Measurements from ENCODE around the gene OSBPL10.

OSBPL10 gene

DNA sequence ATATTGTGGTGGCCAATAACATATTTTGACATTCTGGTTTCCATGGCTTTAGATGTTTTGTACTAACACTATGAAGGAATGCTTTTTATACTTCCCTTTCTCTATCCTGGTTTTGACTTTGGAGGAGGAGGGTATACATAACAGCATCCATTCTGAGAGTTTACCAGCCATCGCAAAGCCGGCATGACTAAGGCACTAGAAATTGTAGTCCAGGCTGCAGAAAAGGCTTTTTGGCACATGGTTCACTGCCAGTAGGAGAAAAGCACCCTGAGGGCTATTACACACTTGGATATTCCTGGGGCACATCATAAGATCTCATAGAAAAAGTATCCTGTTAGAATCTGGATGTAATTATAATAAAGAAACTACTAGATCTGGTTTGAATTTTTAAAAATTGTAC is 346.6 kb downstream of the OSBPL10 start:
- Histone ChIP-seq H3K36me3 (ENCODE audit: control insufficient read depth, insufficient read depth, low read length) (no peaks in the 10 kb centered on the region), H3K4me3 (ENCODE audit: low read depth, low read length) (no peak overlapping the region), H3K79me2 (no peaks in the 10 kb centered on the region), H3K4me2 (ENCODE audit: low read length) (no peak overlapping the region), H3K4me1 (no peaks in the 10 kb centered on the region), H3K9me3 (ENCODE audit: control insufficient read depth, low read length) (no peaks in the 10 kb centered on the region), H3K9ac (no peak overlapping the region), H3K27ac (no peak overlapping the region), H3K27me3 (ENCODE audit: control insufficient read depth, insufficient read depth, low read length) (no peaks in the 10 kb centered on the region), H2AFZ (no peak overlapping the region)
- TF ChIP-seq CTCF (IDR thresholded peaks at IDR 0.05), result no peak

GRCh38 chr3:31629054-31629453 is 352.0 kb downstream of the OSBPL10 start:
- Histone ChIP-seq H3K27me3 (ENCODE audit: control insufficient read depth, insufficient read depth, low read length) (no peaks in the 10 kb centered on the region), H3K9ac (no peak overlapping the region), H3K79me2 (no peaks in the 10 kb centered on the region), H3K9me3 (ENCODE audit: control insufficient read depth, low read length) (no peaks in the 10 kb centered on the region), H3K36me3 (ENCODE audit: control insufficient read depth, insufficient read depth, low read length) (no peaks in the 10 kb centered on the region), H2AFZ (no peak overlapping the region), H3K4me1 (no peaks in the 10 kb centered on the region), H3K4me2 (ENCODE audit: low read length) (no peak overlapping the region), H3K27ac (no peak overlapping the region), H3K4me3 (ENCODE audit: low read depth, low read length) (no peak overlapping the region)
- no peak for TF ChIP-seq CTCF (IDR thresholded peaks at IDR 0.05)

DNA sequence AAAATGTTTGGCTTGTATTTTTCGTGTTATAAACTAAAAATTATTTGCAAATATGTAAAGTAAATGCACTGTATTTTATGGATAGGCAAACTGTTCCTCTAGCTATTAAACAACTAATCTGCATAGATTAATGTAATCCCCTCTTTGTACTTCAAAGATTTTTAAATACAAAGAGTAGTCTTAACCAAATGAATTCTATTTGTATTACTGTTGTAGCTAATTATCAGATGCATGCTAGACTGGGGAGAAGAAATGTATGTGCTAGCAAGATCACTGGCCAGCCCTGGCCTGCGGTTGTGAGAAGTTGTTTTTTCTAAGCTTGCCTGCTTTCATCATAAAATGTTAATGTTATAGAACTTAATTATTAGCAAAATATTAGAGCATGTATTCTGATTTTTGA is 355.7 kb downstream of the OSBPL10 start:
- no peak for TF ChIP-seq CTCF (IDR thresholded peaks at IDR 0.05)
- Histone ChIP-seq H3K27ac (no peak overlapping the region), H3K4me1 (no peaks in the 10 kb centered on the region), H3K79me2 (no peaks in the 10 kb centered on the region), H3K36me3 (ENCODE audit: control insufficient read depth, insufficient read depth, low read length) (no peaks in the 10 kb centered on the region), H3K4me2 (ENCODE audit: low read length) (no peak overlapping the region), H2AFZ (no peak overlapping the region), H3K4me3 (ENCODE audit: low read depth, low read length) (no peak overlapping the region), H3K9me3 (ENCODE audit: control insufficient read depth, low read length) (no peaks in the 10 kb centered on the region), H3K27me3 (ENCODE audit: control insufficient read depth, insufficient read depth, low read length) (no peaks in the 10 kb centered on the region), H3K9ac (no peak overlapping the region)

GRCh38 chr3:31624083-31624709 is 356.9 kb downstream of the OSBPL10 start:
- TF ChIP-seq CTCF (IDR thresholded peaks at IDR 0.05), result no peak
- no peak overlapping the region for H2AFZ ChIP-seq
- H3K36me3 ChIP-seq (ENCODE audit: control insufficient read depth, insufficient read depth, low read length), result no peaks in the 10 kb centered on the region
- H3K27me3 ChIP-seq (ENCODE audit: control insufficient read depth, insufficient read depth, low read length), result no peaks in the 10 kb centered on the region
- H3K4me2 ChIP-seq (ENCODE audit: low read length), result no peak overlapping the region
- no peak overlapping the region for H3K9ac ChIP-seq
- H3K4me1 ChIP-seq, result no peaks in the 10 kb centered on the region
- H3K4me3 ChIP-seq (ENCODE audit: low read depth, low read length), result no peak overlapping the region
- H3K9me3 ChIP-seq (ENCODE audit: control insufficient read depth, low read length), result no peaks in the 10 kb centered on the region
- no peak overlapping the region for H3K27ac ChIP-seq
- no peaks in the 10 kb centered on the region for H3K79me2 ChIP-seq

GRCh38 chr3:31622636-31623288 is 358.3 kb downstream of the OSBPL10 start:
- Histone ChIP-seq H3K4me2 (ENCODE audit: low read length) (no peak overlapping the region), H3K36me3 (ENCODE audit: control insufficient read depth, insufficient read depth, low read length) (peaks cover 2% of the 10 kb centered on the region), H3K9ac (no peak overlapping the region), H3K9me3 (ENCODE audit: control insufficient read depth, low read length) (no peaks in the 10 kb centered on the region), H2AFZ (no peak overlapping the region), H3K27me3 (ENCODE audit: control insufficient read depth, insufficient read depth, low read length) (no peaks in the 10 kb centered on the region), H3K79me2 (no peaks in the 10 kb centered on the region), H3K4me3 (ENCODE audit: low read depth, low read length) (no peak overlapping the region), H3K27ac (no peak overlapping the region), H3K4me1 (no peaks in the 10 kb centered on the region)
- TF ChIP-seq CTCF (IDR thresholded peaks at IDR 0.05), result no peak

All from parathyroid adenoma (tissue), 2 donors.